Measurements from ENCODE around the gene DUS3L. TPM values are rescaled to one million over a fixed set of nuclear protein-coding genes. Genes with fewer than 3 reads are reported as not detected.
A peak's percentile ranks its signal among the peaks of the same experiment; 100 is the strongest.

DUS3L gene
- total and polyA plus RNA-seq, 2 of the 8 experiments (the other 6 are each of a cell fraction or from before 2014, with no cell fraction given), result 37.6 to 39.1 TPM

GRCh38 chr19:5827891-5828660 is 37.1 kb upstream of the DUS3L start:
- Histone ChIP-seq H3K23ac (ENCODE audit: insufficient read length) (no peak overlapping the region), H2AK5ac (ENCODE audit: low read depth, low read length) (no peak overlapping the region), H3K36me3 (ENCODE audit: control insufficient read depth in 2 of 4, insufficient read depth in 4 of 4, low read length in 3 of 4) (no peaks in the 10 kb centered on the region), H3K9ac (replicated peaks in 1 of 4; ENCODE audit: extremely low read depth in 1 of 4, low read depth in 3 of 4, low read length in 3 of 4) (peak overlapping the region; percentile 45 to 94 (median 92)), H4K20me1 (replicated peaks in 1 of 2; ENCODE audit: control insufficient read depth in 1 of 2, insufficient read depth in 2 of 2, low read length in 2 of 2) (peaks cover 0 to 2% of the 10 kb centered on the region in 2 experiments), H3K4me2 (ENCODE audit: insufficient read depth in 1 of 2, low read depth in 2 of 2, low read length in 2 of 2) (peak overlapping the region; percentile 92 to 99), H4K5ac (ENCODE audit: insufficient read length, low read depth, low read length) (peak overlapping the region; percentile 90), H3K18ac (ENCODE audit: extremely low read depth, low read length) (peak overlapping the region; percentile 82), H2BK12ac (ENCODE audit: low read depth, low read length) (no peak overlapping the region), H3K79me2 (ENCODE audit: control insufficient read depth in 1 of 2, insufficient read depth in 2 of 2, low read length in 2 of 2) (no peaks in the 10 kb centered on the region), H3K27ac (ENCODE audit: low read depth, low read length) (peak overlapping the region; percentile 88), H3K9me3 (ENCODE audit: insufficient read depth in 2 of 2, low read depth in 1 of 2, low read length in 1 of 2) (no peaks in the 10 kb centered on the region), H4K8ac (ENCODE audit: extremely low read depth, insufficient read depth, low read length) (peak overlapping the region; percentile 97), H3K27me3 (replicated peaks in 1 of 4; ENCODE audit: control insufficient read depth in 3 of 4, extremely low read depth in 1 of 4, insufficient read depth in 3 of 4, low read length in 3 of 4) (no peaks in the 10 kb centered on the region; a peak in 1 of 7 replicates), H2BK15ac (ENCODE audit: low read length) (peak overlapping the region; percentile 46; the same call in 1 of the 2 replicates), H3K4ac (replicated peaks; ENCODE audit: insufficient read length, low read depth, low read length) (peak overlapping the region; percentile 88), H3K56ac (replicated peaks; ENCODE audit: insufficient read length, low read depth, low read length) (peak overlapping the region; percentile 98), H3K4me1 (replicated peaks in 1 of 4; ENCODE audit: control insufficient read depth in 3 of 4, insufficient read depth in 4 of 4, low read length in 3 of 4) (peaks cover 0 to 8% (median 6%) of the 10 kb centered on the region in 4 experiments; a peak in 6 of 7 replicates), H3K79me1 (ENCODE audit: low read depth, low read length) (no peaks in the 10 kb centered on the region), H2BK120ac (replicated peaks; ENCODE audit: low read depth, low read length) (no peak overlapping the region), H3K23me2 (ENCODE audit: low read depth, low read length) (peaks cover 12% of the 10 kb centered on the region; the same call in 1 of the 2 replicates), H2BK5ac (ENCODE audit: low read depth, low read length) (peak overlapping the region; percentile 91; the same call in 1 of the 2 replicates), H3K4me3 (ENCODE audit: extremely low read depth in 1 of 4, insufficient read depth in 2 of 4, low read depth in 3 of 4, low read length in 4 of 4) (peak overlapping the region; percentile 72 to 89 (median 76)), H2AFZ (ENCODE audit: low read length) (peak overlapping the region; percentile 88), H2BK20ac (ENCODE audit: low read length) (no peak overlapping the region), H3K14ac (ENCODE audit: insufficient read length) (no peak overlapping the region), H4K91ac (replicated peaks; ENCODE audit: insufficient read length, low read length) (peak overlapping the region; percentile 98)
- POLR2A ChIA-PET (ENCODE audit: partially characterized antibody), result interaction anchor here (0.6 to 5.9 kb wide), 49 partner anchors 9 to 1484 kb away, joined by 3 to 43 read pairs (median 5); partner anchors contain the start of genes DUS3L, FUT3, NDUFA11 and NRTN
- no peak for FAIRE-seq
- CTCF ChIA-PET (ENCODE audit: partially characterized antibody), result interaction anchor here (0.6 to 7.8 kb wide), 15 partner anchors 11 to 115 kb away, joined by 3 to 58 read pairs (median 4); partner anchors contain the start of genes FUT6, NDUFA11, NRTN and VMAC
- WGBS, 2 experiments (ENCODE audit: extremely low coverage in 1 of 2, insufficient coverage in 1 of 2, insufficient read length in 1 of 2, insufficient replicate concordance in 2 of 2, low coverage in 1 of 2, low lambda C conversion rate in 2 of 2, missing lambda C conversion rate in 1 of 2), result 2% methylated on average over 85 of the region's 91 CpGs; no CpG with 5 or more reads in 1 of the 2 experiments
- DNase-seq (ENCODE audit: low read depth in 1 of 2, low spot score in 2 of 2), result peak; percentile 84 to 97
- TF ChIP-seq GABPA (IDR thresholded peaks at IDR 0.05; ENCODE audit: borderline replicate concordance, insufficient read depth, low read length), result 0 out of 2 replicates have a peak, but pooled peaks have one; percentile 5
- peak; percentile 77 for TF ChIP-seq TAF7 (optimal IDR thresholded peaks at IDR 0.05; ENCODE audit: borderline replicate concordance, low read depth, low read length)
- peak; percentile 53; the same call in 1 of the 2 replicates for TF ChIP-seq MAX (IDR thresholded peaks at IDR 0.05)
- TF ChIP-seq BRCA1 (IDR thresholded peaks at IDR 0.05; ENCODE audit: low read depth, low read length), result peak; percentile 90
- no peak for TF ChIP-seq CBX8 (IDR thresholded peaks at IDR 0.05; ENCODE audit: borderline replicate concordance, low read depth, low read length)
- TF ChIP-seq JUND (IDR thresholded peaks at IDR 0.05; ENCODE audit: low read length), result peak; percentile 84
- no peak for TF ChIP-seq POU5F1 (IDR thresholded peaks at IDR 0.05; ENCODE audit: low read depth, low read length)
- peak; percentile 79; the same call in 1 of the 2 replicates for TF ChIP-seq SP4 (IDR thresholded peaks at IDR 0.05; ENCODE audit: low read length)
- TF ChIP-seq ATF2 (IDR thresholded peaks at IDR 0.05; ENCODE audit: low read length), result peak; percentile 73
